HS-27A (cell line): ENCODE measurements around the gene TOR1B.

ENCODE experiments used
- DNase-seq: peaks from one replicate; pipeline ENCODE4 v3.0.0-alpha.2; 2012; ENCODE audit warnings: low read depth, missing footprints

The TOR1B gene

DNA sequence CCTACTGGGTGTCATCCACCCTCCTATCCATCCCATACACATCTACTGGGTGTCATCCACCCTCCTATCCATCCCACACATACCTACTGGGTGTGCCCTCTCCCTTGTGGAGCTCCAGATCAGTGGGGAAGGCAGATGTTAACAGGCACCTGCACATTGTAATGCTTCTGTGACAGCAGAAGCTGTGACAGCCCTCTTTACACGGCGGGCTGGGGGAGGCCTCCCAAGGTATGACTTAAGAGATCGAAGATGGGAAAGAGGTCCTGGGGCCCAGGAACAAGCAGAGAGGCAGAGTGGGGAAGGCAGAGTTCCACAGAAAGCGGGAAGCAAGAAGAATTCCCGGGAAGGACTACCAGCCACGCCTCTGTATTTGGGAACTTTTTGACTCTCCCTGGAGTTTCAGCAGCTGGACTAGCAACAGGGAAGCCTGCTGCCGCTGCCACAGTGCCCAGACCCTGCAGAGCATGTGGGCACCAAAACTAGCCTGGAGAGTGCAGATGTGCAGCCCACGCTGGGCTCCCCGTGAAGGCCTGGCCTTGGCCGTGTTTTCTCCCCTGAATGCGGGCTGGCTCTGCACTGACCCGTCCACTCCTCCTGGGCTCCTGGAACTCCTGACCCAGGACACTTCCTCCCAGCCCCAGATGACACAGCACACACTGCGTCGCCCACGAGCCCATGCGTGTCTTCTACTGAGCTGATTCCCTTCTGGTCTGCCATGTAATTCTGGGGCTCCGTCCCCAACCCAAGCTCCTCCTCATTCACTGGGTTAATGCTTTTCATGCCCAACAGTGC is 11.6 kb downstream of the TOR1B start:
- DNase-seq: no peak

- DNase-seq: no peak
Measured at GRCh38 chr9:129815278-129815677, 12.3 kb downstream of the TOR1B start.

DNA sequence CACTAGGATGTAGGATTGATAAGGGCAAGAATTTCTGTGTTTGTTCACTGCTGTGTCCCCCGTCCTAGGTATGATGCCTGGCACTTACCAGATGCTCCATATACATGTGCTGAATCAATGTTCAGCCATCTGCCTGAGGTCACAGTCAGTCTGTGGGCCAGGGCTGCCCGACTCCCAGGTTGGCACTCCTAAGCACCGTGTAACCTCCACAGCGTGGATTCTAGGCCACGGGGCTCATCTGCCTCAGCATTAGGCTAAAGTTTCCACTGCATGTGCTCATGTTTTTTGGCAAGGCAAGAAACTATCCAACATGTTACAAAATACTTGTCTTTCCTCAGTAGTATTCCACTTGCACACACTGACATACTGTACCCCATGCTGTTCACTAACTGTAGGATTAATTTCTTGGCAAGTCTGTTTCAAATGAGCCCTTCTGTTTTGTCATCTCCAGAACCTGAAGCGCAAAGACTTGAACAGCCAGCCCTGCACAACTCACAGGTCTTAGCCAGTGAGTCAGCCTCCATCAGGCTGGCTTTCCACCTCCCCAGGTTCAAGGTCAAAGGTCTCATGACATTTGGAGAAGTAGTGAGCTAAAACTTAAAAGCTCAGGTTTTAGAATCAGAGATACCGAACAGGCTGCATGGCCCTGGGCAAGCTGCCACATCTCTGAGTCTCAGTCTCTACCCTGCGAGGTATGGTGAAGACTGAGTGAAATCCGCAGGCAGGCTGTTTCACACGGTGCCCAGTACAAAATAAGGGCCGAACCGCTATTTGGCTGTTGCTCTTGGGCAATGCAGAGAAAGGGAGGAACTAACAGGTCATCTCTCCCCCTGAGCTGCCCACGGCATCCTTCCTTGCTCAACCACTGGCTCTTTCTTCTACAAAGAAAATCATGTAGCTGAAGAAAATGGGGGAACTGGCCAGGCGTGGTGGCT is 13.8 kb downstream of the TOR1B start:
- no peak for DNase-seq

DNA sequence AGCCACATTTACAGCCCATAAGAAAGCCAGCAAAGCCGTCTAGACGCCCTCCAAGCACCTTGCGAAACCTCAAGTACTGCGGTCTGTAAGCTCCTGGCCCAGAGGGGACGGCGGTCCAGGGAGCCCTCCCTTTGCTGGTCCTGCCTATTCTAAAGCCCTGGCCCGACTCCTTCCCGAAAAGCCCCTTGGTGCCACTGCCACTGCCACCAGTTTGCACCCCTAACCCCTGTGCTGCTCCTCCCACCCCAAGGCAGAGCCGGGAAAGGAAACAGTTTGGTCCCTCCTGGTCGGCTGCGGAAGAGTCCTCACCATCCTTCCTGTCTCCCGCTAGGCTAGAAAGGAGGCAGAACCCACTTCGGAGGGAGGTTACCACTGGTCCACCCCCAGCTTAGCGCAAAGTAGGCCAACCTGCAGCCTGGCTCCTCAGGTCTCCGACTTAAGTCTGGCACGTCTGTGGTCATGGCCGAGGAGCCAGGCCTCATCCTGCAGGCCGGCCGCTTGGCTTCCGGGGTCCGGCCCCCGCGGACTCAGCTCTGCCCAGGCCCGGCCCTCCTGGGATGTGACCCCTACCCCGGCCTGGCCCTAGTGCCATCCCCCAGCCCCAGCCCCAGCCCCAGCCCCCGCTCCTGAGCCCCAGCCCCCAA is 20.0 kb downstream of the TOR1B start:
- no peak for DNase-seq

DNA sequence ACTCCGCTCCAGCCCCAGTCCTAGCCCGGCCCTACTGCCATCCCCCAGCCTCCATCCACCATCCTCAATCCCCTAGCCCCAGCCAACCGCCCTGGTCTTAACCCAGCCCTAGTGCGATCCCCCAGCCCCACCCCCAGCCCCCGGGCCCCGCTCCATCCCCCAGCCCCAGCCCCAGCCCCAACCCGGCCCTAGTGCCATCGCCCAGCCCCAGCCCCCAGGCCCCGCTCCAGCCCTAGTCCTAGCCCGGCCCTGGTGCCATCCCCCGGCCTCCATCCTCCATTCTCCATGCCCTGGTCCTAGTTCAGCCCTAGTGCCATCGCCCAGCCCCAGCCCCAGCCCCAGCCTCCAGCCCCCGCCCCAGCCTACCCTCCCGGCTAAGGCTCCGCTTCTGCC is 20.6 kb downstream of the TOR1B start:
- no peak for DNase-seq

DNA sequence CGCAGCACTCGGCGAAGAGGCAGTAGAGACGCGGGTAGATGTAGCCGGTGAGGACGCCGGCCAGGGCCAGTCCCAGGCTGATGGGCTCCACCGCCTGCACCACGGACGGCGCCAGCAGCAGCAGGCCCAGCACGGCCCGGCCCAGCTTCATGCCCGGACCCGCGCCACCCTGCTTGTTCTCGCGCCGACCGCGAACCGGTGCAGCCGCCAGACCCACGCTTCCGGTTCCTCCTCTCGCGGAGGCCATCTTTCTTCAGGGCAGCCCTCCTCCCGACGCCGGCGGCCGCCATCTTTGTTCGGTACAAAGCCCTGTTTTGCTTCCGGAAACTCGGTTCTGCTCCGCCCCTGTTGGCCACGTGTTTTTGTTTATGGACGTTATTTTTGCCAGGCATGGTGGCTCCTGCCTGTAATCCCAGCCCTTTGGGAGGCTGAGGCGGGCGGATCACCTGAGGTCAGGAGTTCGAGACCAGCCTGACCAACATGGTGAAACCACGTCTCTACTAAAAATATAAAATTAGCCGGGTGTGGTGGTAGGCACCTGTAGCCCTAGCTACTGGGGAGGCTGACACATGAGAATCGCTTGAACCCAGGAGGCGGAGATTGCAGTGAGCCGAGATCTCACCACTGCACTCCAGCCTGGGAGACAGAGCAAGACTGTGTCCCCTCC is 21.1 kb downstream of the TOR1B start, which contains the start of gene TOR1A:
Gene TOR1A, minus strand, starts transcription at position 202 of the 667 bp plus-strand sequence. Its CDS starts 51 bp downstream, at position 151.
- DNase-seq: peak; percentile 86

DNA sequence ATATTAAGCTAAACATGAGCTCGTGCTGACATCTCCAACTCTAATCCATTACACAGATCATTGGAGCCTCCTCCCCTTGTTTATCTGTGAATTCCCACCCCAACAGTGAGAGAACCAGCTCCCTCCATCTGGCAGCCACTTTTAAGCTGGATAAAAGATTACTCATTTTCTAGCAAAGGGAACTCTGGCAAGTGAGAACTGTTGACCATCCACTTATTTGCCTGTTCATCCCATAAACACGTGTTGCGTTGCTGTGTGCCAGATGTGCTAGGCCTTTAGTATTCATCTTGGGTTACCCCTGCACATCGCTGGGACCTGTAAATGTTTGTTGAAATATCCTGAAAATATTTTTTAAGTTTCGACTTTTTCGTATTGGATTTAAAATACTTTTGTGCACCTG is 23.4 kb downstream of the TOR1B start:
- no peak for DNase-seq

- DNase-seq: no peak
Measured at GRCh38 chr9:129826759-129827158, 23.8 kb downstream of the TOR1B start.

- no peak for DNase-seq
Measured at GRCh38 chr9:129828051-129828450, 25.1 kb downstream of the TOR1B start.

DNA sequence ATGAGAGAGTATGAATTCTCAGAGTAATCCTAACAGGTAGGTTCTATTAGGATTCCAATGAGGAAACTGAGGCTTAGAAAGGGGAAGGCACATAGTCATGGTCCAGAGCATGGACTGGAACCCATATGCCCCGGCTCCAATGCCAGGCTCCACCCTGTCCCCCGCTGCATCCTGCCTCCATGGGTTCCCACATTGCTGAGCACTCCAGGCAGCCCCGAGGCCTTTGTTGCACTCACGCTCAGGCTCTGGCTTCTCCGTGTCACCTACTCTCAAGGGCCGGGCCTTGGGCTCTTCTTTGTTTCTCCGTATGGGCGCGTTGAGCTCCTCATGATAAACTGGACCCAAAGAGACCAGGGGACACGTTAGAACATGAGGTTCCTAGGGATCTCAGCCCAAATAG is 26.0 kb downstream of the TOR1B start:
- DNase-seq: no peak

- DNase-seq: no peak
Measured at GRCh38 chr9:129832982-129833381, 30.0 kb downstream of the TOR1B start.

DNA sequence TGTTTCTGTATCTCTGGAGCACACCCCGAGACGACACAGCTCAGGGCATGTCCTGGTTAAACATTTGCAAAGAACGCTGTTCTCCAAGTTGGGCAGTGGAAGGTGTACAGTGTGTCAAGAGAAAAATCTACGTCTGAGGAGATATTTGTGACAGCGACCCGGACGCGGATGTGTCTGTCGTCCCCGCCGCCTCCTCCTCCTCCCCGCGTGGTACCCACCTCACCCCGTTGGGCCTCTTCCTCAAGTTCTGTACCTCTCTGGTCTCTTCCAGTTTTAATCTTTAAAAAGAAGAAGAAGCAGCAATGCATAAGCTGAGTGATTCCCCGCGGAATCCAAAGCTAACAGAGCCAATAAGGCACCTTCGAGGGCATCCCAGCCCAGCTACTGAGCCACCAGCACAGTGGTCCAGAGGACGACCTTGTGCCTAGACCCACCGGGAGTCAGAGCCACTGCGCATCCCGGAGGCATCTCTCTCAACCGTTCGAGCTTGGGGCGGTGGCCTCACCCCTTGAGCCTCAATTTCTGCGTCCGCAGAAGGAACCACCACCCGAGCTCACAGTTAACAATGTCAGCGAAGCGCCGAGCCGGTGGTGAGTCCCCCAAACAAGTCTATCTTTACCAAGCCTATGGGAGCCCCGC is 31.6 kb downstream of the TOR1B start:
- no peak for DNase-seq

- peak; percentile 82 for DNase-seq
Measured at GRCh38 chr9:129835128-129835859, 32.3 kb downstream of the TOR1B start, which contains the start of the genes C9orf78 and USP20. C9orf78 (minus strand) TSS chr9:129835275; CDS start chr9:129835221, 54 bp downstream. USP20 (plus strand) TSS chr9:129835458; CDS start chr9:129852556, 17,098 bp downstream.

DNA sequence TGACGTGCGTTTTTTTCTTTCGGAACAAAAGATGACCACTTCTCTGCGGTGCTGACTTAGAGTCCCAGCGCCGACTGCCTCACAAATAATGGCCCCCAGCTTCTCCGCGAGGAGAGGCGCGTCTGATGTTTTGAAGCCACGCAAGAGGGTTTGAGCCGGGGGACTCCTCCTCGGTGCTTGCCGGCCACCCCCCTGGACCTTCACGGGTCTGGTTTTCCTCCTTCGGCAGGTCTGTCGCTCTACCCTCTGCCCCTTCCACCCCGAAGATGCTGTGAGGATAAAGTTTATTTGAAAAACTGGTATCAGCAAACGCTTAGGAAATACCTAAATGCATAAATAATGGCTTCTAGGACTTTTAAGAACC is 32.9 kb downstream of the TOR1B start:
- DNase-seq: no peak

DNA sequence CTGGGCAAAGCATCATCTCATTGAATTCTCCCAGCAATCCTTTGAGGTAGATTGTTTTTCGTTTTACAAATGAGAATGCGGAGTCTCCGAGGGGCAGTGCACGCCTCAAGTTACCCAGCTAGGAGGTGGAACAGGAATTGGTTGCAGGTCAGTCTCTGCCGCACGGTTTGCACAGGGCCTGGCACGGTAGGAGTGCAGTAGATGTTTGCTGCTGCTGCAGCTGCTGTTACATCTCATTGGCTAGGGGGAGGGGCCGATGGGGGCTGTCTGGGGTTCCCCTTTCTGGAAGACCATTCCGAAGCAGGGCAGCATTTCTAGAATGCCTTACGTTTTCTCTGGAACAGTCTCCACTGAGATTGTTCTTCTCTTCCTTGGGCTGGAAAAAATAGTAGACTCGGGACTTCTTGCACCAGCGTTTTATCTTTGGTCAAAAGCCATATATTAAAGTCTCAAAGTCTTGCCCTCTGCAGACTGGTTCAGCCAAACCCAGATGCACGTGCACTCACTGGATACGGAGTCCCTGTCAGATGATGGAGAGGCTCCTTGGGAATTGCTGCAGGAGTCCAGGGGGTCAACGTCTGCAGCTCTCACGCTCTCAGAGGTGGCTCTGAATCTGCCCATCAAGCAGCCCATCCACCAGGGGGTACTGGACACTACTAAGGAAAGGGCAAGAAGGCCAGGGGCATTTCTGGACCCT is 33.5 kb downstream of the TOR1B start:
- no peak for DNase-seq

DNA sequence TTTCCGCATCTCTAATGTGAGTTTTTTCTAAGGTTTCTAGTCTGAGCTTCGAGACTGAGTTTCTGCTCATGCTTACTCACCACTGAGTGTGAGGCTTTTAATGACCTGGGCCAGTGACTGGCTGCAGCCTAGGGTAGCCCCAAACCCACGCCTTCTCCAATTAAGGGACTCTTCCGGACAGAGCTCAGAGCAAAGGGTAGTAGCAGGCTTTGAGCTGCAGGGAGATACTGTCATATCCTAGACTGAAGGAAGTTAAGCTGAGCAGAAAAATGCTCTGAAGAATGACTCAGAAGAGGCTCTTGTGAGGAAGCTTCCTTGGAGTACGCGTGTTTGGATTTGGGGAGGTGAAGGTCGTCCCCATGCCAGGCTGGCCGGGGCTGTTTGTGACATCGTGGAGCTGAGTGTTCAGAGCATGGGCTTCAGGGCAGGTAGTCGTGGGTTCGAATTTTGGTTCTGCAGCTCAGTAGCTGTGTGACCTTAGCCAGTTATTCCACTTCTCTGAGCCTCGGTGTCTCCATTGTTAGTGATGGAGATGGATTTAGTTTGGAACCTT is 35.8 kb downstream of the TOR1B start:
- DNase-seq: peak; percentile 24

DNA sequence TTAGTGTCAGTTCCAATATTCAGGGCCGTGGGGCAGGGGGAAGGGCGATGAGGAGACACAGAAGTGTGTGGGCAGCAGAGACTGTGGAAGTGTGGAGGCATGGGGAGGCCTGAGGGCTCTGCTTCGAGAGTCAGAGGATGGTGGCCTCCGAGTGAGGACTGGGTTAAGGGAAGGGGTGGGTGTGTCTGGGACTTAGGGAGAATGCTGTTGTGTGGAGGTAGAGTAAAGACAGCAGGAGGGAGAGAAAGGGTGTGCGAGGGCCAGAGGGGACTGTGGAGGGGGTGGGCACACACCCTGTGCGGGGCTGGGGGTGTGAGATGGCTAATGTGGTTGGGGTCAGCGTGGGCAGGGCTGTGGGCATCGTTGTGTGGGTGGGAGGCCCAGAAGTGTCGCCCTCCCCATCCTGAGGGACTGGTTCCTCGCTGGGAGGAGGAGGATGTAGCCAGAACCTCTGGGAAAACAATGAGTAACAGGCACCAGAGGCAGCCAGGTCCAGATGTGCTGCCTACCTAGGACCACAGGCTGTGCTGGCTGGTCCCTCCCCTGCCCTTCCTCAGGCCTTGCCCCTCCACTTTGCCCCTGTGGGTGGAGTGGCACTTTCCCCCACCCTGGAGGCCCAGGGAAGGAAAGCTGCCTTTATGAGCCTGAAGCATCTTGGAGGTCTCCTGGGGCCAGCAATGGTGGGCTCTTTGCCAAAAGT is 36.5 kb downstream of the TOR1B start:
- no peak for DNase-seq

DNA sequence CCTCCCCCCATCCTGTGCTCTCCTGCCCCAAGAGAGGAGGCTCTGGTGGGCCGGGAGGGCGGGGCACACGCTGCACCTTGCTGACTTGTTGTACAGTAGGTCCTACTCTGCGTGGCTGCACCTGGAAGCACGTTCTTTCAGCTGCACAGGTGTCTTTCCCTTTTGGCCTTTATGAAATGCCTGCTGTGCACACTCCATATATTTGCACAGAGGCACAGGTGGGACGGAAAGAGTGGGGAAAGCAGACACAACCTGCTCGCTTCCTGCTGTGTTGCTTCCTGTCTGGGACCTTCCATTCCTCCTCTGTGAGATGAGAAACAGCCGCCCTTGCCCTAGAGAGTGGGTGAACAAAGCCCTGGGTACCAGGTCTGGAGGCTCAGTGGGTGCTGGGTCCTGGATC is 37.0 kb downstream of the TOR1B start:
- no peak for DNase-seq

GRCh38 chr9:129841071-129841470 is 38.1 kb downstream of the TOR1B start:
- DNase-seq: no peak
